HG02970 (cell line): ENCODE measurements around the gene INPP5J.
"Not testable (repeated sequence)": the region's sequence is repeated elsewhere in the genome, so short reads cannot be mapped to it uniquely, and the experiment has no call there.

Experiments used
- ATAC-seq: cut with Tn5 transposase; IDR thresholded peaks from one replicate; pipeline ENCODE4 v1.9.1; 2021; ENCODE audit warnings: mild to moderate bottlenecking, moderate library complexity, moderate number of reproducible peaks; ENCODE audit not compliant: unreplicated experiment, low FRiP score

INPP5J gene

DNA sequence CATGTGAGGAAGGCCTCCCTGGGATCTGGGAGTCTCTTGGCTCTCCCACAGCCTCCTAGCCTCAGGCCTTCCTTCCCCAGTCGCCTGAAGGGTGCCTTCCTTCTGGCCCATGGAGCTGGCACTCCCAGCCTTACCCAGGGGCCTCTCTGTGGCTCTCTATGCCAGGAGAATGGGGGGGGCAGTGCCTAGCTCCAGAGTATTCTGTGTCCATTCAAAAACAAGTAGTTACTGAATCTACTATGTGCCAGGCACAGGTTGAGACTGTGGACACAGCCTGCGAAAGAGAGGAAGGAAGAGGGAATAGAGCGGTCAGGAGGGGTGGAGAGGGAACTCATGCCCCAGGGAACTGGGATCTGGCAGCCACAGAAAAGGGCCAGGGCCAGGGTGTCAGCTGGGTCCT, 20.3 kb downstream of the INPP5J start:
- no peak for ATAC-seq

GRCh38 chr22:31143537-31143936, 20.8 kb downstream of the INPP5J start:
- no peak for ATAC-seq

DNA sequence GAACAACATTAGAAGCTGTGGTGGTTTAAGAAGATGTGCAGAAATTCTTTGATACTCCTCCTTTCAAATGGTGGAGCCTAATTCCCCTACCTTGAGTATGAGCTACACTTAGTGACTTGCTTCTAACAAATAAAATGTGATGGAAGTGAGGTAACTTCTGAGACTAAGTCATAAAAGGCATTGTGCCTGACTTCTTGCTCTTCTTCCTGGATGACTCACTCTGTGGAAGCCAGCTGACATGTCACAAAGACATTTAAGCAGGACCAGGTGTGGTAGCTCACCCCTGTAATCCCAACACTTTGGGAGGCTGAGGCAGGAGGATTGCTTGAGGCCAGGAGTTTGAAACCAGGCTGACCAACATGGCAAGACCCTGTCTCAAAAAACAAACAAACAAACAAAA, 21.5 kb downstream of the INPP5J start:
- no peak for ATAC-seq

- ATAC-seq = no peak
These were observed 25.7 kb downstream of the INPP5J start for GRCh38 chr22:31148488-31148887.

GRCh38 chr22:31148953-31149627, 26.3 kb downstream of the INPP5J start:
- ATAC-seq = no peak

- no peak for ATAC-seq
These were observed 27.8 kb downstream of the INPP5J start for GRCh38 chr22:31150615-31151014.

GRCh38 chr22:31151872-31152271, 29.1 kb downstream of the INPP5J start:
- no peak for ATAC-seq

GRCh38 chr22:31153357-31153756, 30.6 kb downstream of the INPP5J start:
- no peak for ATAC-seq

DNA sequence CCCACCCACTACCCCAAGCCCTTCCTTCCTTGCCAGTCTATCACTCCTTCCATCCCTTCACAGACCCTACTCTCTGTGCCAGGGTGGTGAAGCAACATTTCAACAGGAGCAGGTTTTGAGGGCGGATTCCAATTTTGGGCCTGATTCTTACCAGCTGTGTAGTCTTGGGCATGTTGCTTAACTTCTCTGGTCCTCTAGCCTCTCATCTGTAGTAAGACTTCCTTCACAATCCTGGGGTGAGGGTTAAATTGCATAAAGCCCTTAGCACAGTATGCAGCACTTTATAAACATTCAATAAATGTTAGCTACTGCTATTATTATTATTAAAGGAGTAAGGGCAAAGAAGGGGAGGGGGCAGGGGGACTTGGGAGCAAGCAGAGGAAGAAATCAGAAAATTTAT, 32.2 kb downstream of the INPP5J start:
- no peak for ATAC-seq

GRCh38 chr22:31155422-31155821, 32.7 kb downstream of the INPP5J start:
- no peak for ATAC-seq

DNA sequence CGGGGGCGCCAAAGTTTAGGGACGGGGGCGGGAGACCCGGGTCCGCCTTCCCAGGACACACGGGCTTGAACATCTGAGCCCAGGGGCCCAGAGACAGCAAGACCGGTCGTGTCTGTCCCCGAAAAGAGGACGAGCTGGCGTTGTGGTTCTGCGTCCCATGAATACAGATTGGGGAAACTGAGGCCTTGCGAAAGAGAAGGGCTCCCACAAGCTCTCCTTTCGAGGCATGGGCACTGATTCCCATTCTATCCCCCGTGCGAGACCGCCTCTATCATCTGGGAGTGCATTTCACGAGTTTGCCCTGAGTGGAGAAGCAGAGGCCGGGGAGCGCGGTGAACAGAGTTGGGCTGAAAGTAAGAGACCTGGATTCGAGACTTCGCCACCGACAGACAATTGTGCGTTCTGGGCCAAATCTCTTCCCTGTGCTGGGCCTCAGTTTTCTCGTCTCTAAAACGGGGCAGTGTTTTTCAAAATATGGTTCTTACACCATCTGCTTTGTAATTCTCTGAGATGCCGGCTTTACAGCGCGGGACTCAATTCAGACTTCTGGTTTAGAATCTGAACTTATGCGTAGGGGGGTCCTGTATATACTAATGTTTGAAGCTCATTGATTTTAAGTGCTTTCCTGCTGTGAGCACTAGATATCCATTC, 37.7 kb downstream of the INPP5J start:
- ATAC-seq = peak; percentile 23

GRCh38 chr22:31161386-31161785, 38.6 kb downstream of the INPP5J start:
- no peak for ATAC-seq

- no peak for ATAC-seq
These were observed 39.4 kb downstream of the INPP5J start for GRCh38 chr22:31162015-31162765.

- ATAC-seq = no peak
These were observed 48.2 kb downstream of the INPP5J start for GRCh38 chr22:31170971-31171370.

- ATAC-seq = not testable (repeated sequence)
These were observed 49.0 kb downstream of the INPP5J start for GRCh38 chr22:31171734-31172133.

GRCh38 chr22:31173386-31174145, 50.8 kb downstream of the INPP5J start:
- no peak for ATAC-seq

- ATAC-seq = no peak
These were observed 54.2 kb downstream of the INPP5J start for GRCh38 chr22:31176923-31177322.

GRCh38 chr22:31177420-31178162, 54.8 kb downstream of the INPP5J start:
- no peak for ATAC-seq

- ATAC-seq = no peak
These were observed 56.1 kb downstream of the INPP5J start for GRCh38 chr22:31178859-31179258.

- ATAC-seq = no peak
These were observed 56.6 kb downstream of the INPP5J start for GRCh38 chr22:31179345-31179744.
